Erythroblast (primary cell): ENCODE measurements around the gene CFAP298.

Source experiments
- GATA1 ChIP-seq: IDR thresholded peaks from 2 replicates; pipeline ENCODE4 v1.6.1; 2011; ENCODE audit warnings: low read depth, mild to moderate bottlenecking, control low read depth, low read length, moderate library complexity
- POLR2A ChIP-seq: IDR thresholded peaks from 2 replicates; pipeline ENCODE4 v1.6.1; 2011; ENCODE audit warnings: mild to moderate bottlenecking, low read length

GRCh38 chr21:32585042-32585710 lies 27.0 kb downstream of the CFAP298 start, which contains the start of gene TCP10L:
- TF ChIP-seq POLR2A (no peak), GATA1 (no peak)
